Caco-2 (cell line): Measurements from ENCODE around the gene LRRC27. TPM values are rescaled to one million over a fixed set of nuclear protein-coding genes. Genes with fewer than 3 reads are reported as not detected.

Source experiments
- BruUV-seq: library from RNA; stranded (reverse); fragments of 400-500 nt; replicated peaks from 2 replicates; lab custom pipeline; 2021; lab: Mats Ljungman, UMichigan
- CTCF ChIA-PET: fragments of 300-600 bp; sonication (Branson Sonifier 250); formaldehyde crosslinking; loops from one replicate; lab custom pipeline; 2022; ENCODE audit warnings: antibody characterized with exemption; lab: Charles Lee
- POLR2A ChIA-PET: fragments of 300-600 bp; sonication (Branson Sonifier 250); formaldehyde crosslinking; loops from one replicate; lab custom pipeline; 2022; ENCODE audit warnings: antibody characterized with exemption; lab: Charles Lee
- DNase-seq, 2 experiments: peaks; one replicate each; pipeline versions ENCODE4 v3.0.0 to v3.0.0-alpha.2; 2020 to 2022
- H3K27me3 ChIP-seq: replicated peaks from 2 replicates; pipeline ENCODE4 v1.6.0; 2011; ENCODE audit warnings: low read length; ENCODE audit not compliant: control insufficient read depth, insufficient read depth
- H3K36me3 ChIP-seq: 2 replicates; pipeline ENCODE4 v1.5.1; 2011; ENCODE audit warnings: low read length; ENCODE audit not compliant: control insufficient read depth, insufficient read depth
- H3K4me1 ChIP-seq: fragments of 250-450 bp; sonication (Bioruptor Pico); 2 replicates; pipeline ENCODE4 v1.5.1; 2020; ENCODE audit warnings: mild to moderate bottlenecking
- H3K4me3 ChIP-seq: 2 replicates; pipeline ENCODE4 v1.5.1; 2011; ENCODE audit warnings: low read depth, mild to moderate bottlenecking, control low read depth, low read length
- H3K9me3 ChIP-seq: fragments of 250-450 bp; sonication (Bioruptor Pico); 2 replicates; pipeline ENCODE4 v1.5.1; 2020; ENCODE audit warnings: mild to moderate bottlenecking, moderate library complexity
- H3K27ac Mint-ChIP-seq: one replicate; pipeline ENCODE4 v1.8.0; 2022; ENCODE audit warnings: mixed read lengths; ENCODE audit not compliant: unreplicated experiment
- H3K27me3 Mint-ChIP-seq: one replicate; pipeline ENCODE4 v1.8.0; 2022; ENCODE audit warnings: mixed read lengths; ENCODE audit not compliant: insufficient read depth, unreplicated experiment
- H3K36me3 Mint-ChIP-seq: one replicate; pipeline ENCODE4 v1.8.0; 2022; ENCODE audit warnings: mild to moderate bottlenecking, mixed read lengths; ENCODE audit not compliant: insufficient read depth, unreplicated experiment
- H3K4me1 Mint-ChIP-seq: one replicate; pipeline ENCODE4 v1.8.0; 2022; ENCODE audit warnings: low read depth, mixed read lengths; ENCODE audit not compliant: unreplicated experiment
- H3K4me3 Mint-ChIP-seq: one replicate; pipeline ENCODE4 v1.8.0; 2022; ENCODE audit warnings: mild to moderate bottlenecking, moderate library complexity, mixed read lengths; ENCODE audit not compliant: unreplicated experiment
- H3K9me3 Mint-ChIP-seq: one replicate; pipeline ENCODE4 v1.8.0; 2022; ENCODE audit warnings: mixed read lengths; ENCODE audit not compliant: unreplicated experiment
- CTCF ChIP-seq, 2 experiments: fragments of 200-600 bp in 1 of 2; IDR thresholded peaks; 1 replicate in 1 of 2; 2 replicates in 1 of 2; pipeline versions ENCODE4 v1.5.1 to v1.8.0; 2011 to 2022; ENCODE audit warnings: antibody characterized with exemption in 1 of 2, control low read depth in 1 of 2, inconsistent platforms in 1 of 2, low read depth in 1 of 2, low read length in 1 of 2, mild to moderate bottlenecking in 1 of 2, moderate library complexity in 1 of 2; ENCODE audit not compliant: insufficient read depth in 1 of 2, severe bottlenecking in 1 of 2, unreplicated experiment in 1 of 2
- intact Hi-C: fragments of 100-400 bp; cut with micrococcal nuclease; formaldehyde crosslinking; loops from one replicate; pipeline ENCODE4 v1.10.0; 2022; ENCODE audit not compliant: unreplicated experiment
- total RNA-seq: library from RNA; stranded (reverse); gene quantifications from 2 replicates; pipeline ENCODE4 v1.2.3, GENCODE V29; 2022

The LRRC27 gene
- total RNA-seq, 1 experiment from 2014 or later: 11.7 TPM

GRCh38 chr10:132374612-132375011, 42.6 kb downstream of the LRRC27 start:
- no peak for DNase-seq
- Mint-ChIP-seq H3K4me3 (no peak overlapping the region), H3K9me3 (no peaks in the 10 kb centered on the region), H3K36me3 (no peaks in the 10 kb centered on the region), H3K4me1 (no peaks in the 10 kb centered on the region), H3K27ac (no peak overlapping the region), H3K27me3 (peaks cover 4% of the 10 kb centered on the region)
- CTCF ChIA-PET: no interaction called here
- H3K9me3 ChIP-seq: no peaks in the 10 kb centered on the region
- POLR2A ChIA-PET: no interaction called here
- BruUV-seq: no TSS peak
- no peaks in the 10 kb centered on the region for H3K4me1 ChIP-seq
- no peaks in the 10 kb centered on the region for H3K36me3 ChIP-seq
- no peak overlapping the region for H3K4me3 ChIP-seq
- H3K27me3 ChIP-seq: no peaks in the 10 kb centered on the region
- intact Hi-C loops: no loop called here
- no peak for TF ChIP-seq CTCF (IDR thresholded peaks at IDR 0.05; ENCODE audit: insufficient read depth in 1 of 2, low read depth in 1 of 2, low read length in 1 of 2, severe bottlenecking in 1 of 2, unreplicated experiment in 1 of 2)

- Histone ChIP-seq H3K4me3 (no peak overlapping the region), H3K9me3 (no peaks in the 10 kb centered on the region), H3K36me3 (no peaks in the 10 kb centered on the region), H3K27me3 (no peaks in the 10 kb centered on the region), H3K4me1 (no peaks in the 10 kb centered on the region)
- no peak for DNase-seq
- Mint-ChIP-seq H3K27ac (no peak overlapping the region), H3K4me1 (no peaks in the 10 kb centered on the region), H3K36me3 (no peaks in the 10 kb centered on the region), H3K9me3 (no peaks in the 10 kb centered on the region), H3K4me3 (no peak overlapping the region), H3K27me3 (peaks cover 4% of the 10 kb centered on the region)
- BruUV-seq: no TSS peak
- POLR2A ChIA-PET: no interaction called here
- TF ChIP-seq CTCF (IDR thresholded peaks at IDR 0.05; ENCODE audit: insufficient read depth in 1 of 2, low read depth in 1 of 2, low read length in 1 of 2, severe bottlenecking in 1 of 2, unreplicated experiment in 1 of 2): no peak
- intact Hi-C loops: no loop called here
- CTCF ChIA-PET: no interaction called here
Measured at GRCh38 chr10:132375116-132375794, 43.3 kb downstream of the LRRC27 start.

- Mint-ChIP-seq H3K36me3 (no peaks in the 10 kb centered on the region), H3K4me1 (no peaks in the 10 kb centered on the region), H3K27me3 (peaks cover 4% of the 10 kb centered on the region), H3K4me3 (no peak overlapping the region), H3K27ac (no peak overlapping the region), H3K9me3 (no peaks in the 10 kb centered on the region)
- ChIA-PET POLR2A (no interaction called here), CTCF (no interaction called here)
- no peak for TF ChIP-seq CTCF (IDR thresholded peaks at IDR 0.05; ENCODE audit: insufficient read depth in 1 of 2, low read depth in 1 of 2, low read length in 1 of 2, severe bottlenecking in 1 of 2, unreplicated experiment in 1 of 2)
- intact Hi-C loops: no loop called here
- BruUV-seq: no TSS peak
- no peak for DNase-seq
- no peaks in the 10 kb centered on the region for H3K4me1 ChIP-seq
- no peak overlapping the region for H3K4me3 ChIP-seq
- H3K9me3 ChIP-seq: no peaks in the 10 kb centered on the region
- no peaks in the 10 kb centered on the region for H3K36me3 ChIP-seq
- no peaks in the 10 kb centered on the region for H3K27me3 ChIP-seq
Measured at GRCh38 chr10:132375795-132376297, 43.9 kb downstream of the LRRC27 start.
